Type B pancreatic cell (in vitro differentiated cells): Measurements from ENCODE around the gene WDR4. TPM values are rescaled to one million over a fixed set of nuclear protein-coding genes. Genes with fewer than 3 reads are reported as not detected.

Source experiments
- DNase-seq: peaks from one replicate; pipeline ENCODE4 v3.0.0; 2021; ENCODE audit warnings: mixed read lengths; ENCODE audit not compliant: unreplicated experiment; ENCODE audit errors: extremely low spot score
- H3K27ac Mint-ChIP-seq: 2 replicates; pipeline ENCODE4 v1.8.0; 2021; ENCODE audit warnings: mild to moderate bottlenecking, mixed read lengths
- H3K27me3 Mint-ChIP-seq: 2 replicates; pipeline ENCODE4 v1.8.0; 2021; ENCODE audit warnings: mixed read lengths
- H3K36me3 Mint-ChIP-seq: 2 replicates; pipeline ENCODE4 v1.8.0; 2021; ENCODE audit warnings: mixed read lengths
- H3K4me1 Mint-ChIP-seq: one replicate; pipeline ENCODE4 v1.8.0; 2021; ENCODE audit warnings: mixed read lengths; ENCODE audit not compliant: unreplicated experiment
- H3K4me3 Mint-ChIP-seq: 2 replicates; pipeline ENCODE4 v1.8.0; 2021; ENCODE audit warnings: mild to moderate bottlenecking, mixed read lengths
- H3K9me3 Mint-ChIP-seq: 2 replicates; pipeline ENCODE4 v1.8.0; 2021; ENCODE audit warnings: mixed read lengths
- CTCF ChIP-seq: fragments of 200-600 bp; sonication (generic); conservative IDR thresholded peaks from 2 replicates; pipeline ENCODE4 v1.5.0; 2021; ENCODE audit warnings: antibody characterized with exemption, mild to moderate bottlenecking
- total RNA-seq: library from RNA; stranded (reverse); gene quantifications from 2 replicates; pipeline ENCODE4 v1.2.1, GENCODE V29; 2021; ENCODE audit warnings: low replicate concordance

Gene WDR4
- total RNA-seq, 1 donor from 2014 or later = 25.6 TPM

DNA sequence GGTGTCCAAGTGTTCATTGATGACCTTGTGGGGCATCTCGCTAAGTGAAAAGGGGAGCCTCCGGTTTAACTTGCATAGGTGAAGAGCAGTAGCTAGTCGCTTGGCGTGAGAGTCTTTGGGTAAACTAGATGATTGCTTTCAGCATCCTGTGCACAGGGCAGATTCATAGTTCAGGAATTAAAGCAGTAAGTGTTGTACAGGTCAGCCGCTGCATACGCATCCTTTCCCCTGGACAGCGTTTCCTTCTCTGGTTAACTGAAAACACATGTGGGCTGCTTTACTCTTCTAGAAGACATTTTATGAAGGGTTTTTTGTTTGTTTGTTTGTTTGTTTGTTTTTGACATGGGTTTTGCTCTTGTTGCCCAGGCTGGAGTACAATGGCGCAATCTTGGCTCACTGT is 25.9 kb upstream of the WDR4 start:
- no peaks in the 10 kb centered on the region for H3K27me3 Mint-ChIP-seq
- peaks cover 27% of the 10 kb centered on the region for H3K36me3 Mint-ChIP-seq
- no peaks in the 10 kb centered on the region for H3K9me3 Mint-ChIP-seq
- no peak for DNase-seq
- H3K27ac Mint-ChIP-seq = no peak overlapping the region
- H3K4me1 Mint-ChIP-seq = no peaks in the 10 kb centered on the region
- no peak overlapping the region for H3K4me3 Mint-ChIP-seq
- no peak for TF ChIP-seq CTCF

DNA sequence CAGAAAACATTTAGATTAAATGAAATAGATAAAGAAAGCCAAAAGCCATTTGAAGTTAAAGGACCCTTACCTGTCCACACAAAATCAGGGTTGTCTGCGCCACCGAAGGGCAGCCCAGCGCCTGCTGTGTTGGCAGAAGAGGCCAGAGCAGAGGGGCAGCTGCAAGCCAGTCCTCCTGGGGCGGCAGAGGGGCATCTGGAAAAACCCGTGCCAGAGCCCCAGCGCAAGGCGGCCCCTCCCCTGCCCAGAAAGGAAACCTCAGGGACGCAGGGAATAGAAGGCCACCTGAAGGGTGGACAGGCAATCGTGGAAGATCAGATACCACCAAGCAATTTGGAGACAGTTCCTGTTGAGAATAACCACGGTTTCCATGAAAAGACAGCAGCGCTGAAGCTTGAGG is 24.5 kb upstream of the WDR4 start:
- no peak for DNase-seq
- Mint-ChIP-seq H3K27me3 (no peaks in the 10 kb centered on the region), H3K27ac (no peak overlapping the region), H3K9me3 (no peaks in the 10 kb centered on the region), H3K4me3 (no peak overlapping the region), H3K36me3 (peaks cover 26% of the 10 kb centered on the region), H3K4me1 (no peaks in the 10 kb centered on the region)
- TF ChIP-seq CTCF = no peak

DNA sequence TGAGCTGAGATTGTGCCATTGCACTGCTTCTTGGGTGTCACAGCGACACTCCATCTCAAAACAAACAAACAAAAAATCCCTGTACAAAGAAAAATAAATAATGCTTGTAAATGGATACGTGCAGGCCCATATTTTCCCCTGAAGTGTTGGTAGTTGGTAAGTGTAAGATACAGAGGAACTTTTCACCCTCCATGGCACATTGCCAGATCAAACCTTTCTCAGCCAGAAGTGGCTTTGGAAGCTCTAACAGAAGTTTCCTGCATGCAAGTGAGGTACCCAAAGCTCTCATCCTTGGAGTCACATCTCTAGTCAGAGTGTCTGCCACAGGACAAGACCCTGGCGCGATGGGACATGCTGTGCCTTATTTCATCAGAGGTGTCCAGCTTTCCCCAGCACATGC is 21.1 kb upstream of the WDR4 start:
- Mint-ChIP-seq H3K27ac (no peak overlapping the region), H3K4me1 (no peaks in the 10 kb centered on the region), H3K4me3 (no peak overlapping the region), H3K9me3 (no peaks in the 10 kb centered on the region), H3K27me3 (no peaks in the 10 kb centered on the region), H3K36me3 (peaks cover 23% of the 10 kb centered on the region)
- no peak for TF ChIP-seq CTCF
- no peak for DNase-seq

- H3K4me3 Mint-ChIP-seq = peak within 1 kb of the TSS; percentile 93
- H3K4me1 Mint-ChIP-seq = peaks cover 5% of the 10 kb centered on the region
- DNase-seq = peak; percentile 99
- peaks cover 3% of the 10 kb centered on the region for H3K36me3 Mint-ChIP-seq
- no peaks in the 10 kb centered on the region for H3K27me3 Mint-ChIP-seq
- no peak for TF ChIP-seq CTCF
- no peaks in the 10 kb centered on the region for H3K9me3 Mint-ChIP-seq
- H3K27ac Mint-ChIP-seq = peak within 1 kb of the TSS; percentile 97
Measured at GRCh38 chr21:42892931-42893755, 13.8 kb upstream of the WDR4 start, which contains the start of gene NDUFV3. TSS of gene NDUFV3 (plus strand) at chr21:42893309. CDS start at chr21:42893334, 25 bp downstream.

GRCh38 chr21:42892582-42892930 is 13.2 kb upstream of the WDR4 start:
- Mint-ChIP-seq H3K27me3 (no peaks in the 10 kb centered on the region), H3K27ac (peak overlapping the region; percentile 97), H3K4me3 (peak overlapping the region; percentile 93), H3K36me3 (no peaks in the 10 kb centered on the region), H3K9me3 (no peaks in the 10 kb centered on the region), H3K4me1 (peaks cover 5% of the 10 kb centered on the region)
- DNase-seq = no peak
- TF ChIP-seq CTCF = no peak
